H1 (cell line): ENCODE data around the gene PEX14. TPM values are rescaled to one million over a fixed set of nuclear protein-coding genes. Genes with fewer than 3 reads are reported as not detected.

ENCODE experiments used
- CTCF ChIA-PET: fragments of 300-600 bp; sonication (Branson Sonifier 250); formaldehyde crosslinking; loops from one replicate; lab custom pipeline; 2021; ENCODE audit not compliant: partially characterized antibody; lab: Charles Lee
- POLR2A ChIA-PET: fragments of 300-600 bp; sonication (Branson Sonifier 250); formaldehyde crosslinking; loops from one replicate; lab custom pipeline; 2021; ENCODE audit warnings: inconsistent platforms; ENCODE audit not compliant: partially characterized antibody; lab: Charles Lee
- DNase-seq, 2 experiments: peaks; one replicate each; pipeline versions ENCODE4 v3.0.0 to v3.0.0-alpha.2; 2010 to 2022; ENCODE audit warnings: low spot score in 2 of 2, low read depth in 1 of 2, mixed read lengths in 1 of 2
- FAIRE-seq: peaks from 2 replicates; lab custom pipeline; 2011; peaks lifted over from hg19 to GRCh38; lab: Jason Lieb, UNC
- H2AFZ ChIP-seq: 2 replicates; pipeline ENCODE4 v1.8.1; 2012; ENCODE audit warnings: low read length, inconsistent platforms
- H2AK5ac ChIP-seq: 2 replicates; pipeline ENCODE4 v1.6.1; 2013; ENCODE audit warnings: low read depth, low read length
- H2BK120ac ChIP-seq: replicated peaks from 2 replicates; pipeline ENCODE3; 2013; ENCODE audit warnings: low read depth, low read length, inconsistent platforms
- H2BK12ac ChIP-seq: 2 replicates; pipeline ENCODE4 v1.6.1; 2013; ENCODE audit warnings: low read depth, low read length
- H2BK15ac ChIP-seq: 2 replicates; pipeline ENCODE4 v1.6.1; 2013; ENCODE audit warnings: low read length
- H2BK20ac ChIP-seq: 2 replicates; pipeline ENCODE4 v1.6.1; 2013; ENCODE audit warnings: low read length
- H2BK5ac ChIP-seq: 2 replicates; pipeline ENCODE4 v1.6.1; 2013; ENCODE audit warnings: low read depth, low read length
- H3K14ac ChIP-seq: 2 replicates; pipeline ENCODE4 v1.6.1; 2013; ENCODE audit warnings: inconsistent platforms; ENCODE audit not compliant: insufficient read length
- H3K18ac ChIP-seq: 2 replicates; pipeline ENCODE4 v1.6.1; 2013; ENCODE audit warnings: low read length; ENCODE audit errors: extremely low read depth
- H3K23ac ChIP-seq: 2 replicates; pipeline ENCODE4 v1.6.1; 2013; ENCODE audit warnings: inconsistent platforms; ENCODE audit not compliant: insufficient read length
- H3K23me2 ChIP-seq: 2 replicates; pipeline ENCODE4 v1.6.1; 2013; ENCODE audit warnings: low read depth, low read length
- H3K27ac ChIP-seq: 2 replicates; pipeline ENCODE4 v1.6.1; 2011; ENCODE audit warnings: low read depth, low read length, inconsistent platforms
- H3K27me3 ChIP-seq, 4 experiments: replicated peaks in 1 of 4; 1 replicate in 1 of 4; 2 replicates in 3 of 4; pipeline versions ENCODE4 v1.6.1 to v1.8.1; 2011 to 2013; ENCODE audit warnings: low read length in 3 of 4, mild to moderate bottlenecking in 3 of 4, inconsistent platforms in 2 of 4, mixed read lengths in 2 of 4, moderate library complexity in 1 of 4; ENCODE audit not compliant: control insufficient read depth in 3 of 4, insufficient read depth in 3 of 4; ENCODE audit errors: extremely low read depth in 1 of 4
- H3K36me3 ChIP-seq, 4 experiments: 2 replicates each; pipeline versions ENCODE4 v1.6.1 to v1.8.1; 2011 to 2013; ENCODE audit warnings: mild to moderate bottlenecking in 4 of 4, low read length in 3 of 4, moderate library complexity in 2 of 4, control low read depth in 1 of 4, inconsistent platforms in 1 of 4; ENCODE audit not compliant: insufficient read depth in 4 of 4, control insufficient read depth in 2 of 4
- H3K4ac ChIP-seq: replicated peaks from 2 replicates; pipeline ENCODE3; 2013; ENCODE audit warnings: low read length, low read depth, mixed read lengths, inconsistent platforms; ENCODE audit not compliant: insufficient read length
- H3K4me1 ChIP-seq, 4 experiments: replicated peaks in 1 of 4; 1 replicate in 1 of 4; 2 replicates in 3 of 4; pipeline versions ENCODE4 v1.6.1 to v1.8.1; 2011 to 2013; ENCODE audit warnings: low read length in 3 of 4, inconsistent platforms in 2 of 4, mixed read lengths in 1 of 4; ENCODE audit not compliant: insufficient read depth in 4 of 4, control insufficient read depth in 3 of 4
- H3K4me2 ChIP-seq, 2 experiments: 2 replicates each; pipeline versions ENCODE4 v1.6.1 to v1.8.1; 2011 to 2013; ENCODE audit warnings: low read depth in 2 of 2, low read length in 2 of 2, control low read depth in 1 of 2, inconsistent platforms in 1 of 2, mild to moderate bottlenecking in 1 of 2; ENCODE audit not compliant: insufficient read depth in 1 of 2
- H3K4me3 ChIP-seq, 4 experiments: fragments of 200-600, 300-600 bp in 1 of 4; sonication (generic), shearing (Covaris generic), sonication (Bioruptor Twin) in 1 of 4; 2 replicates each; pipeline versions ENCODE4 v1.5.1 to v1.8.1; 2011 to 2016; ENCODE audit warnings: low read length in 4 of 4, low read depth in 3 of 4, control low read depth in 2 of 4, inconsistent platforms in 2 of 4, mild to moderate bottlenecking in 2 of 4, mixed read lengths in 1 of 4, moderate library complexity in 1 of 4; ENCODE audit not compliant: insufficient read depth in 2 of 4; ENCODE audit errors: extremely low read depth in 1 of 4
- H3K56ac ChIP-seq: replicated peaks from 2 replicates; pipeline ENCODE3; 2013; ENCODE audit warnings: low read depth, mild to moderate bottlenecking, mixed read lengths, low read length, inconsistent platforms; ENCODE audit not compliant: insufficient read length
- H3K79me1 ChIP-seq: 2 replicates; pipeline ENCODE4 v1.6.1; 2013; ENCODE audit warnings: low read depth, low read length, control low read depth
- H3K79me2 ChIP-seq, 2 experiments: 2 replicates each; pipeline versions ENCODE4 v1.6.1 to v1.8.1; 2012 to 2013; ENCODE audit warnings: low read length in 2 of 2, mild to moderate bottlenecking in 2 of 2, inconsistent platforms in 1 of 2; ENCODE audit not compliant: insufficient read depth in 2 of 2, control insufficient read depth in 1 of 2
- H3K9ac ChIP-seq, 4 experiments: replicated peaks in 1 of 4; 1 replicate in 1 of 4; 2 replicates in 3 of 4; pipeline versions ENCODE4 v1.6.1 to v1.8.1; 2011 to 2013; ENCODE audit warnings: low read depth in 3 of 4, low read length in 3 of 4, control low read depth in 2 of 4, mild to moderate bottlenecking in 2 of 4, moderate library complexity in 2 of 4, inconsistent platforms in 1 of 4; ENCODE audit errors: extremely low read depth in 1 of 4
- H3K9me3 ChIP-seq, 2 experiments: 2 replicates each; pipeline versions ENCODE4 v1.6.1 to v1.8.1; 2012 to 2013; ENCODE audit warnings: mild to moderate bottlenecking in 2 of 2, moderate library complexity in 2 of 2, control low read depth in 1 of 2, inconsistent platforms in 1 of 2, low read depth in 1 of 2, low read length in 1 of 2, mixed read lengths in 1 of 2; ENCODE audit not compliant: insufficient read depth in 2 of 2
- H4K20me1 ChIP-seq, 2 experiments: replicated peaks in 1 of 2; 2 replicates each; pipeline versions ENCODE3 to v1.8.1; 2011 to 2013; ENCODE audit warnings: inconsistent platforms in 2 of 2, low read length in 2 of 2, mild to moderate bottlenecking in 1 of 2; ENCODE audit not compliant: insufficient read depth in 2 of 2, control insufficient read depth in 1 of 2
- H4K5ac ChIP-seq: 2 replicates; pipeline ENCODE4 v1.6.1; 2013; ENCODE audit warnings: low read length, low read depth, mixed read lengths, inconsistent platforms; ENCODE audit not compliant: insufficient read length
- H4K8ac ChIP-seq: 2 replicates; pipeline ENCODE4 v1.8.0; 2013; ENCODE audit warnings: mild to moderate bottlenecking, moderate library complexity, low read length, inconsistent platforms; ENCODE audit not compliant: insufficient read depth; ENCODE audit errors: extremely low read depth
- H4K91ac ChIP-seq: replicated peaks from 2 replicates; pipeline ENCODE3; 2013; ENCODE audit warnings: low read length, mixed read lengths, inconsistent platforms; ENCODE audit not compliant: insufficient read length
- KDM1A ChIP-seq: fragments of 200-600, 300-600 bp; sonication (generic); IDR thresholded peaks from 2 replicates; pipeline ENCODE4 v1.7.1; 2016; ENCODE audit warnings: mild to moderate bottlenecking, low read length, borderline replicate concordance
- NRF1 ChIP-seq: IDR thresholded peaks from 2 replicates; pipeline ENCODE4 v1.6.1; 2011; ENCODE audit warnings: mild to moderate bottlenecking, low read depth, low read length, improper control_type of control experiment
- RAD21 ChIP-seq, 2 experiments: IDR thresholded peaks in 1 of 2; conservative IDR thresholded peaks in 1 of 2; 2 replicates each; pipeline ENCODE4 v1.6.1; 2011; ENCODE audit warnings: low read depth in 2 of 2, low read length in 2 of 2, improper control_type of control experiment in 1 of 2, inconsistent platforms in 1 of 2, mild to moderate bottlenecking in 1 of 2, moderate library complexity in 1 of 2
- SIN3A ChIP-seq, 2 experiments: IDR thresholded peaks in 1 of 2; conservative IDR thresholded peaks in 1 of 2; 2 replicates each; pipeline ENCODE4 v1.6.1; 2011 to 2012; ENCODE audit warnings: low read length in 2 of 2, improper control_type of control experiment in 1 of 2, low read depth in 1 of 2, mild to moderate bottlenecking in 1 of 2
- WGBS, 2 experiments: shearing (Covaris generic) in 1 of 2; methylation state at CpG; one replicate each; pipeline versions ENCODE4 v1.1.6 to v1.1.7; 2013 to 2015; ENCODE audit warnings: low lambda C conversion rate in 2 of 2, mixed read lengths in 2 of 2, inconsistent platforms in 1 of 2, low coverage in 1 of 2, missing lambda C conversion rate in 1 of 2; ENCODE audit not compliant: insufficient replicate concordance in 2 of 2, insufficient coverage in 1 of 2, insufficient read length in 1 of 2; ENCODE audit errors: extremely low coverage in 1 of 2, missing lambda C conversion rate in 1 of 2; 5-methylcytosine and 5-hydroxymethylcytosine counted together
- polyA plus RNA-seq, 7 experiments: library from polyadenylated mRNA; depleted of rRNA in 3 of 7; stranded (reverse) in 5 of 7; unstranded in 2 of 7; fragments of >200 nt in 5 of 7; fragments of 200-250 nt in 2 of 7; gene quantifications; 1 replicate in 5 of 7; 2 replicates in 1 of 7; 4 replicates in 1 of 7; pipeline versions ENCODE4 v1.2.1 to v1.2.3, GENCODE V29; 2011 to 2013; ENCODE audit warnings: missing spikeins in 2 of 7, mixed read lengths in 2 of 7
- total RNA-seq: library from RNA; stranded (reverse); fragmentation: NEBNext Ultra II Directional; extraction: Animal tissue kit (Norgen Biotek cat#: 25700); gene quantifications from 2 replicates; pipeline ENCODE4 v1.2.1, GENCODE V29; 2021
- TF ChIP-seq, protein P1 (sequence below), 3 experiments: IDR thresholded peaks; 1 replicate in 2 of 3; 2 replicates in 1 of 3; pipeline versions ENCODE4 v1.5.1 to v1.6.1; 2011; ENCODE audit warnings: low read length in 3 of 3, mild to moderate bottlenecking in 3 of 3, inconsistent platforms in 2 of 3, low read depth in 1 of 3, moderate library complexity in 1 of 3; ENCODE audit not compliant: insufficient read depth in 1 of 3; ENCODE audit errors: control extremely low read depth in 1 of 3

PEX14 gene
- total and polyA plus RNA-seq, 2 of the 8 experiments (the other 6 are each of a cell fraction or from before 2014, with no cell fraction given): 13.0 to 19.8 TPM

DNA sequence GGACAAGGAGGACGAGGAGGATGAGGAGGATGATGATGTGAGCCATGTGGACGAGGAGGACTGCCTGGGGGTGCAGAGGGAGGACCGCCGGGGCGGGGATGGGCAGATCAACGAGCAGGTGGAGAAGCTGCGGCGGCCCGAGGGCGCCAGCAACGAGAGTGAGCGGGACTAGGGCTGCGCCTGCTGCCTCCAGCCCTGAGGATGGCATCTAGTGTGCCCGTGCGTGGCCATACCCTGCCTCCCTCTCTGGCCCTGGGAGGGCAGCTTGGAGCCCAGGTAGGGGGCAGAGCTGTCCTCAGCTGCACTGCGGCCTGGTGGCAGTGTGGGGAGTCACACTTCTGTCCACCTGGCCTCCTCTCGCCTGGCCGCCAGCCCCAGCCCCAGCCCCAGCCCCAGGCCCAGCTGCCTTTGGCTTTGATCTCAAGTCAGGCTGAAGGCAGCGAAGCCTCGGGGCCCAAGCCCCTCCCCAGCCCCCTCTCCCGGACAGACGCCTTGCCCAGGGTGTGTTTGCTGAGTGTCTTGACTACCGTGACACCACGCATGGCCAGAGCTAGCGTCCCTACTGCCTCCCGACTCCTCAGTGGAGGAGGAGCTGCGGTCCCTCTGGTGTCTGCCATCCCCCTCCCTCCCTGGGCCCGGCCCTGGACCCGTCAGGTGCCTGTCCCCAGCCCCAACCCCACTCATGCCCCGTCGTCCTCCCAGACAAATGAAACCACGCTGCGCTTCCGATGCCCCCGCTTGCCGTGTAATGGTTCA is 155.2 kb downstream of the PEX14 start:
- Histone ChIP-seq H2AFZ (no peak overlapping the region), H3K4me3 (no peak overlapping the region), H3K4me2 (no peak overlapping the region), H2BK20ac (no peak overlapping the region), H2BK15ac (no peak overlapping the region; the same call in 1 of the 2 replicates), H3K27ac (no peak overlapping the region), H4K20me1 (no peaks in the 10 kb centered on the region), H4K91ac (no peak overlapping the region), H3K79me2 (no peaks in the 10 kb centered on the region), H2AK5ac (0 out of 2 replicates have a peak overlapping the region, but pooled peaks have one; percentile 19), H3K23ac (no peak overlapping the region), H3K27me3 (no peaks in the 10 kb centered on the region), H3K23me2 (no peaks in the 10 kb centered on the region; the same call in 1 of the 2 replicates), H2BK12ac (0 out of 2 replicates have a peak overlapping the region, but pooled peaks have one; percentile 55), H3K18ac (no peak overlapping the region), H4K5ac (no peak overlapping the region), H3K4ac (no peak overlapping the region), H2BK120ac (no peak overlapping the region), H4K8ac (no peak overlapping the region), H3K56ac (no peak overlapping the region), H3K36me3 (no peaks in the 10 kb centered on the region), H3K9me3 (no peaks in the 10 kb centered on the region), H2BK5ac (no peak overlapping the region; the same call in none of the 2 replicates), H3K9ac (no peak overlapping the region), H3K79me1 (no peaks in the 10 kb centered on the region), H3K4me1 (peaks cover 4 to 31% (median 22%) of the 10 kb centered on the region in 4 experiments), H3K14ac (no peak overlapping the region)
- ChIA-PET POLR2A (interaction anchor here (1.2 kb wide), 1 partner anchor 47 kb away, joined by 3 read pairs; no protein-coding TSS in a partner anchor), CTCF (interaction anchor here (0.5 to 2.8 kb wide), 18 partner anchors 9 to 1644 kb away, joined by 3 to 10 read pairs (median 4); no protein-coding TSS in a partner anchor)
- DNase-seq (no peak), FAIRE-seq (no peak)
- 95% methylated on average over 20 of the region's 36 CpGs; no CpG with 5 or more reads in 1 of the 2 experiments for WGBS, 2 experiments
- TF ChIP-seq, protein P1, sequence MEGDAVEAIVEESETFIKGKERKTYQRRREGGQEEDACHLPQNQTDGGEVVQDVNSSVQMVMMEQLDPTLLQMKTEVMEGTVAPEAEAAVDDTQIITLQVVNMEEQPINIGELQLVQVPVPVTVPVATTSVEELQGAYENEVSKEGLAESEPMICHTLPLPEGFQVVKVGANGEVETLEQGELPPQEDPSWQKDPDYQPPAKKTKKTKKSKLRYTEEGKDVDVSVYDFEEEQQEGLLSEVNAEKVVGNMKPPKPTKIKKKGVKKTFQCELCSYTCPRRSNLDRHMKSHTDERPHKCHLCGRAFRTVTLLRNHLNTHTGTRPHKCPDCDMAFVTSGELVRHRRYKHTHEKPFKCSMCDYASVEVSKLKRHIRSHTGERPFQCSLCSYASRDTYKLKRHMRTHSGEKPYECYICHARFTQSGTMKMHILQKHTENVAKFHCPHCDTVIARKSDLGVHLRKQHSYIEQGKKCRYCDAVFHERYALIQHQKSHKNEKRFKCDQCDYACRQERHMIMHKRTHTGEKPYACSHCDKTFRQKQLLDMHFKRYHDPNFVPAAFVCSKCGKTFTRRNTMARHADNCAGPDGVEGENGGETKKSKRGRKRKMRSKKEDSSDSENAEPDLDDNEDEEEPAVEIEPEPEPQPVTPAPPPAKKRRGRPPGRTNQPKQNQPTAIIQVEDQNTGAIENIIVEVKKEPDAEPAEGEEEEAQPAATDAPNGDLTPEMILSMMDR (IDR thresholded peaks at IDR 0.05; ENCODE audit: control extremely low read depth in 1 of 3, insufficient read depth in 1 of 3, low read depth in 1 of 3, low read length in 3 of 3): peak in 2 of 3 experiments; percentile 45 to 52; a peak in 3 of 4 replicates
- no peak for TF ChIP-seq NRF1
- no peak for TF ChIP-seq SIN3A (conservative IDR thresholded peaks at IDR 0.05 in 1 of 2, IDR thresholded peaks at IDR 0.05 in 1 of 2; ENCODE audit: low read depth in 1 of 2, low read length in 2 of 2)
- peak; percentile 30 to 59; a peak in 3 of 4 replicates for TF ChIP-seq RAD21 (IDR thresholded peaks at IDR 0.05 in 1 of 2, conservative IDR thresholded peaks at IDR 0.05 in 1 of 2; ENCODE audit: low read depth in 2 of 2, low read length in 2 of 2)
- TF ChIP-seq KDM1A: peak; percentile 51; the same call in 1 of the 2 replicates
